Measurements from ENCODE around the gene CABP1. TPM values are rescaled to one million over a fixed set of nuclear protein-coding genes. Genes with fewer than 3 reads are reported as not detected.

Gene CABP1
- total RNA-seq, 4 donors from 2014 or later = 2.1 to 14.7 (median 6.6) TPM

DNA sequence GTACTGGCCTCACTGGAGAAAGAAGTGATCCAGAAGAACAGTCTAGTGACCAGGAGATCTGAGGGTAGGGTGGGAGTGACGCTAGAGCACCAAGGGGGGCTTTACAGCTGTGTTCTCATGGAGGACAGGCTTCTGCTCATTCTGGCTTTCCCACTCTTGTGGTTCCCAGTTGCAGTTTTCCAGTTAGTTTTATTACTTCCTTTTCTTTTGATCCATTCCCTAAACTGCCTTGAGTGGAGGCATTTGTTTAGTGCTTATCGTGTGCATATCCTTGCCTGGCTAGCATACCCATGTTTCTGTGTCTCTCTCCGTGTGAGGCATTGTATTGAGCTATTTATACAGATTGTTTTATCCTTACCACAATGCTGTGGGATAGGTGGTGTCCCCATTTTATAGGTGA is 50.6 kb downstream of the CABP1 start:
- no peak for ATAC-seq (ENCODE audit: low FRiP score)
- TF ChIP-seq, protein P1, sequence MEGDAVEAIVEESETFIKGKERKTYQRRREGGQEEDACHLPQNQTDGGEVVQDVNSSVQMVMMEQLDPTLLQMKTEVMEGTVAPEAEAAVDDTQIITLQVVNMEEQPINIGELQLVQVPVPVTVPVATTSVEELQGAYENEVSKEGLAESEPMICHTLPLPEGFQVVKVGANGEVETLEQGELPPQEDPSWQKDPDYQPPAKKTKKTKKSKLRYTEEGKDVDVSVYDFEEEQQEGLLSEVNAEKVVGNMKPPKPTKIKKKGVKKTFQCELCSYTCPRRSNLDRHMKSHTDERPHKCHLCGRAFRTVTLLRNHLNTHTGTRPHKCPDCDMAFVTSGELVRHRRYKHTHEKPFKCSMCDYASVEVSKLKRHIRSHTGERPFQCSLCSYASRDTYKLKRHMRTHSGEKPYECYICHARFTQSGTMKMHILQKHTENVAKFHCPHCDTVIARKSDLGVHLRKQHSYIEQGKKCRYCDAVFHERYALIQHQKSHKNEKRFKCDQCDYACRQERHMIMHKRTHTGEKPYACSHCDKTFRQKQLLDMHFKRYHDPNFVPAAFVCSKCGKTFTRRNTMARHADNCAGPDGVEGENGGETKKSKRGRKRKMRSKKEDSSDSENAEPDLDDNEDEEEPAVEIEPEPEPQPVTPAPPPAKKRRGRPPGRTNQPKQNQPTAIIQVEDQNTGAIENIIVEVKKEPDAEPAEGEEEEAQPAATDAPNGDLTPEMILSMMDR (IDR thresholded peaks at IDR 0.05) = no peak
- DNase-seq (ENCODE audit: low spot score) = no peak

DNA sequence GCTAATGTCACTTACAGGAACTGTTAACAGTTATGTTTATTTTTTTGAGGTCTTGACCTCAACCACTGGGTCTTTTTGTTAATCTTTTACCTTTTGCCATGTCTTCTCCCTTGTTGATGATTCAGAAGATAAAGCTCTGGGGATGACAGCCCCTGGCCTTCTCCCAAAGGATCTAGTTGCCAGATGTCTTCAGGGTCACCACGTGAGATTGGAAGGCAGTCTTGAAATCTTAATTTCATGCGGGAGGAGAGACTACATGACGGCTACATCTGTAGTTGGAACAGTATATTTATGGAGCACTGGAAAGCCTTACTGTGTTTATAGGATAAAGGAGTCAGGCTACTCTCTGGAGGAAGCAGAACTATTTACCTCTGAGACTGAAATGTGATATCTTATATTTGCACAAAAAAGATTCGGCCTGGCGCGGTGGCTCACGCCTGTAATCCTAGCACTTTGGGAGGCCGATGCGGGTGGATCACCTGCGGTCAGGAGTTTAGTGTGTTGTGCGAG is 52.2 kb downstream of the CABP1 start:
- DNase-seq (ENCODE audit: low spot score) (no peak), ATAC-seq (ENCODE audit: low FRiP score) (no peak)
- TF ChIP-seq, protein P1 (IDR thresholded peaks at IDR 0.05) = no peak

DNA sequence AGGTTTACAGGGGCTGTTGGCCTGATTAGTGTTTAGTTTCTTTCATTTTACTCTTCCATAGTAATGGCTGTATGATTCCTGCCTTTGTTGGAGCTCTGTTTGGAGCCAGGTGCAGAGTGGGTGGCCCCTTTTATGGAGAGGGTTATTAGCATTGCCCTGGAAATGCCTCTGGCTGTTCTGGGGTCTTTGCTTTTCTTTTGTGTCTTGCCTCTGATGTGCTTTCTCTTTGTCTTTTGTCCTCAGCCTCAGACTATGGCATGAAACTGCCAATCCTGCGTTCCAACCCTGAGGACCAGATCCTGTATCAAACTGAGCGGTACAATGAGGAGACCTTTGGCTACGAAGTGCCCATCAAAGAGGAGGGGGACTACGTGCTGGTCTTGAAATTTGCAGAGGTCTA is 53.4 kb downstream of the CABP1 start:
- TF ChIP-seq, protein P1 (IDR thresholded peaks at IDR 0.05) = no peak
- DNase-seq (ENCODE audit: low spot score) = no peak

DNA sequence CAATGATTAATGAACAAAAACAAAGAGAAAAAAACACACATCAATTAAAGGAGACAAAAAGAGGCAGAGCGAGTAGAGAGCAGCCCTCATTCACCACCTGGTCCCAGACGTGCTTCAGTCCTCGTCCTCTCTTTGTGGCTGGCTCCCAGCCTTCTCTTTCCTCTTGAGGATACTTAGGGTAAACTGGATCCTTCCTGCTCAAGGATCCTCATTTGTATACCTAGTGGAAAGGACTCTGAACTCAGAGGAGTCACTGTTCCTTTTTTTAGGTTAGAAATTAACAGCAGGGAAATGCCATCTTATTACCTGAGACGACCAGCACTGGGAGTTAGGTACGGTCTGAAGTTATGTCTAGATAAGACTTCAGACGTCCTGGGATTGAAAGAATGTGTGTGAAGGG is 56.2 kb downstream of the CABP1 start:
- ATAC-seq (ENCODE audit: low FRiP score) (no peak), DNase-seq (ENCODE audit: low spot score) (no peak)
- TF ChIP-seq, protein P1 (IDR thresholded peaks at IDR 0.05) = no peak

More for the DNA sequence above, 53.4 kb downstream of the CABP1 start:
- ATAC-seq (ENCODE audit: low FRiP score) = no peak

DNA sequence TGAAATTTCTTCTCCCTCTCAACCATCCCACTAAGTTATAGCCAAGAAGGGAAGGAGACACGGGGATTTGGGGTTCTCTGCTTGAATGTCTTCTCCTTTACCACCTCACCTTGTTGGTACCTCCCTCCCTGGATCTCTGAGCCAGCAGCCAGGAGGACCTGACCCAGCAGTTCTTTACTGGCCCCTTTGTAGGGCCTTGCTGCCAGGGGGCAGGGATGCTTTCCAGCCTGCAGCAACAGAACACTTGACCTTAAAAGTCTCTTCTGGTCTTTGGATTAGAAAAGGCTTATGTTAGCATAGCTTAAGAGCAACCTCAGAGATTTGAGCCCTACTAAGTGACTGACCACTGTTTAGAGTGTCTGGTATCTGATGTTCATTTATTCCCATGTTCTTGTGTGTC is 56.9 kb downstream of the CABP1 start:
- no peak for ATAC-seq (ENCODE audit: low FRiP score)
- TF ChIP-seq, protein P1 (IDR thresholded peaks at IDR 0.05) = no peak

DNA sequence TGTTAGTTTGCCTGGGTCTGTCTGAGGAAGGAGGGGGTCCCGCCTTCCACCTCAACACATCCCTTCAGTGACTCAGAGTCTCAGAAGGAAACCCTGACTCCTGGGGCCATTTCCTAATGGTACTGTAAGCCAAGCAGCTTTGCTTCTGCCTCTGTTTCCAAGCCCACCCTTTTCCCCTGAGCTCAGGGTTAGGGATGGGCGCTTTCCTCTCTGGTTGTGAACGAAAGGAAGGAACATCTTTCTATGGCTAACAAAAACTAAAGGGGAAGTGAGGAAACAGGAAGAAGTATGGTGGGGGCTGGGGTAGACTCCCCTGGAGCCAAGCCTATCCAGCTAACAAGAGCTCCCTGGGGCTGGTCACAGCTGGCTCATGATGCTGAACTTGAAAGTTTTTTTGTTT is 58.2 kb downstream of the CABP1 start:
- no peak for ATAC-seq (ENCODE audit: low FRiP score)
- DNase-seq (ENCODE audit: low spot score) = no peak
- TF ChIP-seq, protein P1 (IDR thresholded peaks at IDR 0.05) = no peak

More for the DNA sequence above, 56.9 kb downstream of the CABP1 start:
- DNase-seq (ENCODE audit: low spot score) = no peak

DNA sequence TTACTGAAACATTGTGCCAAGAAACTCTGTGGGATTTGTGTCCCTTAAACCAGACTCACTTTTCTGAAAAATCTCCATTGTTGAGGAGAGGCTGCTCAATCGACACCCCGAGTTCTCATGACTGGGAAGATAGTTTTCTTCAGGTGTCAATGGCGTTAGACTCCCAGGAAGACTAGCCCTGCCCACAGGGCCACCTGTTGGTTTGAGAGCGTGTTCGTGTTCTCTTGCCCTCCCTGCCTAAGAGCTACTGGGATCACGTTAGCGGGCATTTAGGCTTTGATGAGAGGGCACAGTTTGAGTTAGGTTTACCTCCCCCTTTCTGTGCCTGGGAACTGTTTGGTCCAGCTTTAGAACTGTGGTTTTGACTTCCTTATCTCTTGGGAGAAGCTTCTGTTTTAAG is 59.1 kb downstream of the CABP1 start:
- ATAC-seq (ENCODE audit: low FRiP score) (no peak), DNase-seq (ENCODE audit: low spot score) (no peak)
- TF ChIP-seq, protein P1 (IDR thresholded peaks at IDR 0.05) = no peak

Measured in omental fat pad (tissue), 4 donors.